Keratinocyte (primary cell): Measurements from ENCODE around the gene ADGRV1. TPM values are rescaled to one million over a fixed set of nuclear protein-coding genes. Genes with fewer than 3 reads are reported as not detected.

Source experiments
- DNase-seq: peaks from one replicate; pipeline ENCODE4 v3.0.0-alpha.2; 2011; ENCODE audit warnings: low read depth, missing footprints, low spot score
- FAIRE-seq: peaks from 2 replicates; lab custom pipeline; 2011; peaks lifted over from hg19 to GRCh38; lab: Jason Lieb, UNC
- H2AFZ ChIP-seq: 2 replicates; pipeline ENCODE4 v1.6.0; 2012; ENCODE audit warnings: low read length, control low read depth, inconsistent platforms; ENCODE audit not compliant: control insufficient read depth
- H3K27ac ChIP-seq: 2 replicates; pipeline ENCODE4 v1.5.1; 2011; ENCODE audit warnings: low read length; ENCODE audit not compliant: control insufficient read depth, insufficient read depth
- H3K27me3 ChIP-seq: 3 replicates; pipeline ENCODE4 v1.6.0; 2011; ENCODE audit warnings: low read length; ENCODE audit not compliant: control insufficient read depth, insufficient read depth; ENCODE audit errors: extremely low read depth
- H3K36me3 ChIP-seq, 2 experiments: 2 replicates in 1 of 2; 3 replicates in 1 of 2; pipeline ENCODE4 v1.5.1; 2011; ENCODE audit warnings: low read length in 2 of 2, mild to moderate bottlenecking in 1 of 2; ENCODE audit not compliant: control insufficient read depth in 2 of 2, insufficient read depth in 2 of 2; ENCODE audit errors: extremely low read depth in 1 of 2
- H3K4me1 ChIP-seq: 3 replicates; pipeline ENCODE4 v1.5.1; 2011; ENCODE audit warnings: low read length; ENCODE audit not compliant: control insufficient read depth, insufficient read depth; ENCODE audit errors: extremely low read depth
- H3K4me2 ChIP-seq: 3 replicates; pipeline ENCODE4 v1.6.0; 2011; ENCODE audit warnings: low read depth, low read length; ENCODE audit not compliant: control insufficient read depth, insufficient read depth; ENCODE audit errors: extremely low read depth
- H3K4me3 ChIP-seq, 3 experiments: fragments of 200-600 bp in 1 of 3; sonication (generic) in 1 of 3; 2 replicates in 2 of 3; 3 replicates in 1 of 3; pipeline ENCODE4 v1.5.1; 2011 to 2016; ENCODE audit warnings: low read length in 3 of 3, mild to moderate bottlenecking in 3 of 3, control low read depth in 2 of 3, inconsistent platforms in 1 of 3, low read depth in 1 of 3, mixed read lengths in 1 of 3, mixed run types in 1 of 3, moderate library complexity in 1 of 3; ENCODE audit not compliant: control insufficient read depth in 2 of 3, insufficient read depth in 2 of 3; ENCODE audit errors: extremely low read depth in 1 of 3
- H3K79me2 ChIP-seq: 2 replicates; pipeline ENCODE4 v1.6.0; 2012; ENCODE audit warnings: low read length; ENCODE audit not compliant: control insufficient read depth, insufficient read depth
- H3K9ac ChIP-seq: 3 replicates; pipeline ENCODE4 v1.6.0; 2011; ENCODE audit warnings: low read length; ENCODE audit not compliant: control insufficient read depth, insufficient read depth; ENCODE audit errors: extremely low read depth
- H3K9me1 ChIP-seq: 3 replicates; pipeline ENCODE4 v1.6.0; 2011; ENCODE audit warnings: low read length; ENCODE audit not compliant: control insufficient read depth, insufficient read depth; ENCODE audit errors: extremely low read depth
- H3K9me3 ChIP-seq: 2 replicates; pipeline ENCODE4 v1.5.1; 2012; ENCODE audit warnings: low read depth, low read length; ENCODE audit not compliant: control insufficient read depth
- H4K20me1 ChIP-seq: 3 replicates; pipeline ENCODE4 v1.6.0; 2011; ENCODE audit warnings: low read length; ENCODE audit not compliant: control insufficient read depth, insufficient read depth; ENCODE audit errors: extremely low read depth
- EZH2 ChIP-seq: IDR thresholded peaks from one replicate; pipeline ENCODE4 v1.6.1; 2012; ENCODE audit warnings: inconsistent platforms, mild to moderate bottlenecking, low read length, moderate library complexity
- dilution Hi-C: fragments of 300-500 bp; cut with MboI; formaldehyde crosslinking; loops from one replicate; pipeline ENCODE4 v1.7.0; 2020; ENCODE audit warnings: low sequenced_read_pairs; ENCODE audit not compliant: extremely low pct_ligation_motif_present
- polyA plus RNA-seq, 5 experiments: library from polyadenylated mRNA; depleted of rRNA in 3 of 5; stranded (reverse) in 3 of 5; stranded (forward) in 1 of 5; unstranded in 1 of 5; fragments of >200 nt; gene quantifications; 1 replicate in 1 of 5; 2 replicates in 3 of 5; 3 replicates in 1 of 5; pipeline versions ENCODE4 v1.2.1 to v1.2.3, GENCODE V29; 2011 to 2012; ENCODE audit warnings: missing spikeins in 2 of 5, low read depth in 1 of 5, low replicate concordance in 1 of 5
- TF ChIP-seq, protein P1 (sequence below), 3 experiments: IDR thresholded peaks in 1 of 3; conservative IDR thresholded peaks in 1 of 3; optimal IDR thresholded peaks in 1 of 3; 2 replicates in 2 of 3; 3 replicates in 1 of 3; pipeline versions ENCODE3 to v1.5.1; 2011; ENCODE audit warnings: low read length in 3 of 3, mild to moderate bottlenecking in 3 of 3, moderate library complexity in 2 of 3, control low read depth in 1 of 3, inconsistent platforms in 1 of 3; ENCODE audit not compliant: insufficient read depth in 2 of 3; ENCODE audit errors: extremely low read depth in 1 of 3

The ADGRV1 gene
- polyA plus RNA-seq, 1 donor (not counting 4 experiments of a cell fraction or from before 2014, with no cell fraction given): 0.05 TPM

DNA sequence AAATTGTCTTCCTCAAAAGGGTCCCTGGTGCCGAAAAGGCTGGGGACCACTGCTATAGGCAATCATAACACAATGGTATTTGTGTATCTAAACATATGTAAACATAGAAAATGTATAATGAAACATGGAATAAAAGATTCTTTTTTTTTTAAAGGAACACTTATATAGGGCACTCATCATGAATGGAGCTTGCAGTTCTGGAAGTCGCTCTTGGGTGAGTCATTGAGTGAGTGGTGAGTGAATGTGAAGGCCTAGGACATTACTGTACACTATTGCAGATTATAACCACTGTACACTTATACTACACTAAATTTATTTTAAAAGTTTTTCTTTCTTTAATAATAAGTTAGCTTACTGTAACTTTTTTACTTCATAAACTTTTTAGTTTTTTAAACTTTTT is 648.1 kb downstream of the ADGRV1 start:
- Histone ChIP-seq H3K4me2 (no peak overlapping the region), H3K27ac (no peak overlapping the region), H3K4me1 (peaks cover 5% of the 10 kb centered on the region), H3K9ac (no peak overlapping the region), H2AFZ (no peak overlapping the region), H3K79me2 (no peaks in the 10 kb centered on the region), H3K9me1 (no peaks in the 10 kb centered on the region), H3K4me3 (no peak overlapping the region), H3K36me3 (no peaks in the 10 kb centered on the region), H3K9me3 (no peaks in the 10 kb centered on the region), H4K20me1 (no peaks in the 10 kb centered on the region), H3K27me3 (no peaks in the 10 kb centered on the region)
- DNase-seq (no peak), FAIRE-seq (no peak)
- dilution Hi-C loops: no loop called here
- TF ChIP-seq EZH2: no peak
- TF ChIP-seq, protein P1, sequence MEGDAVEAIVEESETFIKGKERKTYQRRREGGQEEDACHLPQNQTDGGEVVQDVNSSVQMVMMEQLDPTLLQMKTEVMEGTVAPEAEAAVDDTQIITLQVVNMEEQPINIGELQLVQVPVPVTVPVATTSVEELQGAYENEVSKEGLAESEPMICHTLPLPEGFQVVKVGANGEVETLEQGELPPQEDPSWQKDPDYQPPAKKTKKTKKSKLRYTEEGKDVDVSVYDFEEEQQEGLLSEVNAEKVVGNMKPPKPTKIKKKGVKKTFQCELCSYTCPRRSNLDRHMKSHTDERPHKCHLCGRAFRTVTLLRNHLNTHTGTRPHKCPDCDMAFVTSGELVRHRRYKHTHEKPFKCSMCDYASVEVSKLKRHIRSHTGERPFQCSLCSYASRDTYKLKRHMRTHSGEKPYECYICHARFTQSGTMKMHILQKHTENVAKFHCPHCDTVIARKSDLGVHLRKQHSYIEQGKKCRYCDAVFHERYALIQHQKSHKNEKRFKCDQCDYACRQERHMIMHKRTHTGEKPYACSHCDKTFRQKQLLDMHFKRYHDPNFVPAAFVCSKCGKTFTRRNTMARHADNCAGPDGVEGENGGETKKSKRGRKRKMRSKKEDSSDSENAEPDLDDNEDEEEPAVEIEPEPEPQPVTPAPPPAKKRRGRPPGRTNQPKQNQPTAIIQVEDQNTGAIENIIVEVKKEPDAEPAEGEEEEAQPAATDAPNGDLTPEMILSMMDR (optimal IDR thresholded peaks at IDR 0.05 in 1 of 3, IDR thresholded peaks at IDR 0.05 in 1 of 3, conservative IDR thresholded peaks at IDR 0.05 in 1 of 3; ENCODE audit: extremely low read depth in 1 of 3, insufficient read depth in 2 of 3, low read length in 3 of 3): no peak

DNA sequence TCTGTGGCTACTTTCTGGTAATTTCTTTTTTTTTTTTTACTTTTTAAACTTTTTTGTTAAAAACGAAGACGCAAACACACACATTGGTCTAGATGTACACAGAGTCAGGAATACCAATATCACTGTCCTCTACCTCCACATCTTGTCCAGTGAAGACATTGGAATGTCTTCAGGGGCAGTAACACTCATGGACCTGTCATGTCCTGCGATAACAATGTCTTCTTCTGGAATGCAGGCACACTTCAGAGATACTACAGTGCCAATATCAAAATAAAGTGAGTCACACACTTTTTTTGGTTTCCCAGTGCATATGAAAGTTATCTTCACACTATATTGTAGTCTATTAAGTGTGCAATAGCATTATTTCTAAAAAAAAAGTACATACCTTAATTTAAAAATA is 648.7 kb downstream of the ADGRV1 start:
- H3K4me1 ChIP-seq: peaks cover 5% of the 10 kb centered on the region
- dilution Hi-C loops: no loop called here
- H3K4me3 ChIP-seq: no peak overlapping the region
- no peak overlapping the region for H3K4me2 ChIP-seq
- H2AFZ ChIP-seq: no peak overlapping the region
- no peaks in the 10 kb centered on the region for H3K36me3 ChIP-seq
- FAIRE-seq: no peak
- no peaks in the 10 kb centered on the region for H3K27me3 ChIP-seq
- no peaks in the 10 kb centered on the region for H4K20me1 ChIP-seq
- H3K9ac ChIP-seq: no peak overlapping the region
- no peak for DNase-seq
- no peaks in the 10 kb centered on the region for H3K79me2 ChIP-seq
- no peak overlapping the region for H3K27ac ChIP-seq
- no peaks in the 10 kb centered on the region for H3K9me3 ChIP-seq
- H3K9me1 ChIP-seq: no peaks in the 10 kb centered on the region
- no peak for TF ChIP-seq EZH2
- TF ChIP-seq, protein P1 (optimal IDR thresholded peaks at IDR 0.05 in 1 of 3, IDR thresholded peaks at IDR 0.05 in 1 of 3, conservative IDR thresholded peaks at IDR 0.05 in 1 of 3; ENCODE audit: extremely low read depth in 1 of 3, insufficient read depth in 2 of 3, low read length in 3 of 3): peak in 1 of 3 experiments; percentile 2
